ELF-1 (cell line): Measurements from ENCODE around the gene CD300C.
"Not testable (repeated sequence)": the region's sequence is repeated elsewhere in the genome, so short reads cannot be mapped to it uniquely, and the experiment has no call there.

Source experiments
- DNase-seq: peaks from one replicate; pipeline ENCODE4 v3.0.0-alpha.2; 2016; ENCODE audit warnings: low read depth, low spot score

Gene CD300C

GRCh38 chr17:74563358-74563757, 17.4 kb upstream of the CD300C start:
- no peak for DNase-seq

GRCh38 chr17:74561586-74561985, 15.7 kb upstream of the CD300C start:
- no peak for DNase-seq

DNA sequence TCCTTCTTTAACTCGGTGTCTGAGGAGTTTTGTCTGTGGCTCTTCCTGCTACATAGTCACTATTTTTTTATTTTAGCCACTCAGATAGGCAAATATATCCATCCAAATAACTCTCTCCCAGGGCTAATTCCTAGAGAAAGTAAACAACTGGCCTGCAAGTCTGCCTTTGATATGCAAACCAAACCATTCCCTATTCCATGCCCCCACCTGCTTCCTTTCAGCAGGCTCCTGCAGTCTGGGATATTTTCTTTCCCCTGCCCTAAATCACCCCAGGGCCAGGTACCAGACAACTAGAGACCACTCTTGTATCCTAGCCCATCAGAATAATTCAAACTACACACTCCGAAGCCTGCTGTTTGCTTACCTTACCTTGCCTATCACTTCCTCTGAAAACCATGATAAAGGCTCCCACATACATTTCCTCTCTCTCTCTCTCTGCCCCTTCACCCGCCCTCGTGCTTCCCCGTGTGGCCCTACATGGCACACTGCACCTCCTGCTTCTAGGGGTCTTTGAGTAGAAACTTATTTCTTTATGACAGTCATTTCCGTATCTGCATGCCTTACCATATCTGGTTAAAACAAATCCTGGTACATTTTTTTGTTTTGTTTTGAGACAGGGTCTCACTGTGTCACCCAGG, 13.1 kb upstream of the CD300C start:
- peak; percentile 53 for DNase-seq

DNA sequence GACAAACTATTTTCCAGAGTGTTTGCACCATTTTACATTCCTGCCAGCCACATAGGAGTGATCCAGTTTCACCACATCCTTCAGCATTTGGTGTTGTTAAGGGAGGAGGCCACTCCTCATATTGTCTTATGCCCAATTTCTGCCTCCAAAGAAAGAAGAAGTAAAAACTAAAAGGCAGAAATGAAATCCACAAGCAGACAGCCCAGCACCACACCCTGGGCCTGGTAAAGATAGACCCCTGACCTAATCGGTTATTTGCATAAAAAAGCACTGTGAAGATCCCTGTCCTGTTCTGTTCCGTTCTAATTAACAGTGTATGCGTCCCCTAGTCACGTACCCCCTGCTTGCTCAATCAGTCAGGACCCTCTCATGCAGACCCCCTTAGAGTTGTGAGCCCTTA, 12.5 kb upstream of the CD300C start:
- DNase-seq, result not testable (repeated sequence)

DNA sequence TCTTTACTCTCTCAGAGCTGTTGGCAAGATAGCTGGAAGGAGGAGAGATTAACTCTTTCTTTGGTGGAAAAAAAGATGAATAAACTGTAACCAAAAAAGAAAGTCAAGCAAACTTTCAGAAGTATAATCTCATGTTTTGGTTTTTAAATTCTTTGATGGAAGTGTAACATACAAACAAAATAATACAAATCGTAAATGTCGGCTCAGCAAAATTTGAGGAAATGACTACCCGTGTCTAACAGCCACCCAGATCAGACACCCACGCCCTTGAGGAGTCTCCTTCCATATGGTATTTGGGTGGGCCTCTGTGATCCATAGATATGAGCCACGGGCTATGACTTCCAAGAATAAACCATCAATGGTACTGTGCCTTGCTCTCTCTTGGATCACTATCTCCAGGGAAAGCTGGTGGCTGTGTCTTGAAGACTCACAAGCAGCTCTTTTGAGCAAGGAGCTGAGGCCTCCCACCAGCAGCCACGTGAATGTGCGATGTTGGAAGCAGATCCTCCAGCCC, 9.6 kb upstream of the CD300C start:
- DNase-seq, result no peak

GRCh38 chr17:74554909-74555308, 9.0 kb upstream of the CD300C start:
- no peak for DNase-seq

GRCh38 chr17:74552037-74552436, 6.1 kb upstream of the CD300C start:
- no peak for DNase-seq

DNA sequence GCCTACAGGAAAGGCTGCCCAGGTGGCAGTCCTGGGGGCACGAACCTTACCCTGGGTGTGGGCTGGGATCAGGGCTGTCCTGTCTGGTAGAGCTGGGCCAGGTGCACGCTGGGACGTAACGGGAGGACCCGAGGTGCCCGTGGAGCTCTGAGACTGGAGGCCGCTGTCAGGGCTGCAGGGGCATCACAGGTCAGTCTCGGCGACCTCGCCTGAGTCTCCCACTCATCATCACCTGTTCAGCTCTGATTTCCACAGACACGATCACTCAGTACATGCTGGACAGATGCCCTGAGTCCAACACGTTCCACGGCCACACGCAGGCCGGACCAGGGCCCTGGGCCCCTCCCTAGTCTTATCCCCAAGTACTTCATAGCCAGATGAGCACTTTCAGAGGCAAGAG, 4.7 kb upstream of the CD300C start:
- DNase-seq, result no peak

DNA sequence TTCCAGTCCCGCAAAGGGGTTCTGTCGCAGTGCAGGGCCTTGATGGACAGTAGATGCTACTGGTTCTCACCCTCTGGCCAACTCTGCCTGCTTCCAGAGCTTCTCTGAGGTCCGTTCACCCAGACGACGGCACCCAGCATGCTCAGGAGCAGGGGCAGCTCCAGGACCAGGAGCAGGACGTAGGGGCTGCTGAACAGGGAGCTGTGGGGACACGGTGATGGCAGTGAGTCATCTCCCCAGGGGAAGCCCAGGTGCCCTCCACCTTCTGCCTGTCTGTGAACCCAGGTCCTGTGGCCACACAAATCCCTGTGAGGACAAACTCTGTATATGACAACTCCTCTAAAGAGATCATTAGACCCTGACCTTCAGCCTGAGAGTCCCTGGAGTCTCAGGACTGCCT, 3.4 kb upstream of the CD300C start:
- DNase-seq, result no peak

- DNase-seq, result no peak
Measured at GRCh38 chr17:74547736-74548135, 1.8 kb upstream of the CD300C start.

- DNase-seq, result no peak
Measured at GRCh38 chr17:74547264-74547663, 1.3 kb upstream of the CD300C start.

GRCh38 chr17:74546586-74546985, 671 bp upstream of the CD300C start:
- DNase-seq, result no peak

GRCh38 chr17:74544991-74545842, 698 bp downstream of the CD300C start:
- DNase-seq, result no peak

GRCh38 chr17:74543891-74544760, 1.8 kb downstream of the CD300C start:
- no peak for DNase-seq

DNA sequence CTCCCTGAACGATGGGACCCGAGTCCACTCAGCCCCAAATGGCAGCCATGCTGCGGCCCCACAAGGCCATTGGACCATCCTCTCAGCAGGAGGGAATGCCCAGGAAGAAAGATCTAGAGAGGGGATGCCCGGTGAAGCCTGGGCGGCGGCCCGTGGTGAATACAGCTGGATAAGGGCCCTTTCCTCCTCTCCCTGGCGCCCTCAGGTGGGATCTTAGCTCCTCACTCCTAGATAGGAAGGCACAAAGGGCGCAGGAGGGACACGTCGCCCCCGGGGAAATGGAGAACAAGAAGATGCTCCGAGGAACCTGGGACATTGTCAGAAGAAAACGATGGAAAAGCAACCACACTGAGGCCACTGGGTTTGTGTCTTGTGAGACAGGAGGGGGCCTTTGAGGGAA, 2.5 kb downstream of the CD300C start:
- DNase-seq, result no peak

DNA sequence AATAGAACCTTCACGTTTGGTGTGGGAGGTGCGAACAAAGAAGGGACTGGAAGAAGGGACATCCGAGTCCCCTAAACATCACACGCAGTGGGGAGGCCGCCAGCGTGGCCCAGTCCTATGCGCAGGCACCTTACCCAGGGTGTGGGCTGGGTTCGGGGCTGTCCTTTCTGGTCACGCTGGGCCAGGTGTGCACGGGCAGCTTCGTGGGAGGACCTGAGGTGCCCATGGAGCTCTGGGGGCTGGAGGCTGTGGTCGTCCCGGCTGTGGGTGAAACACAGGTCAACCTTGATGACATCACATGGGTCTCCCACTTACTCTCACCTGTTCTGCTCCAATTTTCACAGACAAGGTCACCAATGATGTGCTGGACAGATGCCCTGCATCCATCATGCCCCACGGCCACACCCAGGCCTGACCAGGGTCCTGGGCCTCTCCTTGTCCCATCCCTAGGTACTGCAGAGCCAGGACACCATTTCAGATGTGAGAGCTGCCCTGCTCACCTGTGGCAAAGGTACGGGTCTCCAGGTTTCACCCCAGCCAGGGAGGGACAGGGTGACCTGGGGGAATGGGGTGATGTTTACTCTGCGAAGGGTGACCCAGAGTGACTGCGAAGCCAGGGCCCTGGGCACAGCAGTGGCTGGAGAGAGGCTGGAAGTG, 3.1 kb downstream of the CD300C start:
- no peak for DNase-seq

DNA sequence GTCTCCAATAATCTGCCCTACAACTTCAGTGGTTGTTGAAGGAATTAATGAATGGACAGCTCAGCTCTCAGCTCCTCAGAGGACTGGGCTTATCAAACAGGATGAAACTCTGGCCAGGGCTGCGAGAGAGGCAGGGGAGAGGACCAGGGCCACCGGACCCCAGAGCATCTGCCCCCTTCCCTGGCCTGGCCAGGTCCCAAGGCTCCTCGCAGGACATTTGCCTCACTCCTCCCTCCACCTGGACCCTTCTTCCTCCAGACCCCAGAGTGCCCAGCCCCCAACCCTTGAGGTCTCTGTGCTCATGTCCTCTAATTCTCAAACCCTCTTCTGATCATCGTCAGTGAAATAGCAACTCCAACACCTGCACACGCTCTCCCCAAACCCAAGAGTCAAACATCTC, 3.7 kb downstream of the CD300C start:
- DNase-seq, result no peak

- no peak for DNase-seq
Measured at GRCh38 chr17:74541176-74542111, 4.5 kb downstream of the CD300C start.

GRCh38 chr17:74539281-74539820, 6.6 kb downstream of the CD300C start:
- DNase-seq, result no peak

DNA sequence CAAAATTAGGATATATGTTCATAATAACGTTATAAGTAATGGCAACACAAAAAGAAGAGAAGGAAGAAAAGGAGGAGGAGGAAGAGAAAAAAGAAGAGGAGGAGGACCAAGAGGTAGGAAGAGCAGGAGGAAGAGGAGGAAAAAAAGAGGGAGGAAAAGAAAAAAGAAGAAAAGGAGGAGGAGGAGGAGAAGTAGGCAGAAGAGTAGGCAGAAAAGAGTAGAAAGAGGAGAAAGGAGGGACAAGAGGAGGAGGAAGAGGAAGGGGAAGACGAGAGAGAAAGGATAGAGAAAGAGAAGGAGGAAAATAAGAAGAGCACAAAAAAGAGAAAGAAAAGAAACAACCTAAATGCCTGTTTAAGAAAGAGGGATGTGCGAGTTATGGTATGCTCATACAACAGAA, 9.0 kb downstream of the CD300C start:
- DNase-seq, result no peak
